HG02759 (cell line): ENCODE results near the gene NSMCE3.
"Not testable (repeated sequence)": the region's sequence is repeated elsewhere in the genome, so short reads cannot be mapped to it uniquely, and the experiment has no call there.

Experiments used
- ATAC-seq: cut with Tn5 transposase; IDR thresholded peaks from one replicate; pipeline ENCODE4 v1.9.1; 2021; ENCODE audit warnings: mild to moderate bottlenecking, moderate library complexity; ENCODE audit not compliant: unreplicated experiment

The NSMCE3 gene

DNA sequence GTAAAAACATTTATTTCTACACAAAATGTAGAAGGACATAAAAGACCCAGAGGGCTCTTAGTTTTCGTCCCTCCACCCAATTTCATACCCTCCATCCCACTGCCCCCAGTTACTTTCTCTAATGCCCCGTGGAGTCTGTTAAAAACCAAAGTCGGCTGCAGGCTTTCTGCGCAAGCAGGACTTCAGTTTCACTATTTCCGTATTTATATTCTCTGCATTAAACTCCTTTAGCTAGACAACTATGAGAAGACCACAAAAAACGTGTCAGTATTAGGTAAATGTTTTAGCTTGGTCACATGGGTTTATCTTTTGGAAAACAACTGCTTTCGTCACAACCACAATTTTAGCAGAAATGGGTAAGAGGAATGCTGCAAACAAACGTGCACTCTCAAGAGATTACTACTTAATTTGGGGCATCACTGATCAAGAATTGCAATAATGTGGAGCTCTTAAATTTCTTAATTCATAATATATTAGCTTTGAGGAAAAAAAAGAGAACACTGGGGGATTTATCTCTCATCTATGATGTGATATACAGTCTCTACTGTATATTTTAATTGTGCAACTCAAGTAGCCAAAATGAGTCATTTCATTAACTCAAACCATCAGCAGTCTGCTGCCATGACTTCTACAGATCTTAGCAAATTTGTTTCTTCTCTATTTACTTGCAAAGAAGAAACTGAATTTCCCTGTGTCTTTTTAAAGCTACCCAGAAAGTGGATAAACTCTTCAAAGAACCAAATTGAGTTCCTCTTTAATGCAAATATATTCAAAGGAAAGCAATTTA, 740 bp upstream of the NSMCE3 start:
- peak; percentile 19 for ATAC-seq

DNA sequence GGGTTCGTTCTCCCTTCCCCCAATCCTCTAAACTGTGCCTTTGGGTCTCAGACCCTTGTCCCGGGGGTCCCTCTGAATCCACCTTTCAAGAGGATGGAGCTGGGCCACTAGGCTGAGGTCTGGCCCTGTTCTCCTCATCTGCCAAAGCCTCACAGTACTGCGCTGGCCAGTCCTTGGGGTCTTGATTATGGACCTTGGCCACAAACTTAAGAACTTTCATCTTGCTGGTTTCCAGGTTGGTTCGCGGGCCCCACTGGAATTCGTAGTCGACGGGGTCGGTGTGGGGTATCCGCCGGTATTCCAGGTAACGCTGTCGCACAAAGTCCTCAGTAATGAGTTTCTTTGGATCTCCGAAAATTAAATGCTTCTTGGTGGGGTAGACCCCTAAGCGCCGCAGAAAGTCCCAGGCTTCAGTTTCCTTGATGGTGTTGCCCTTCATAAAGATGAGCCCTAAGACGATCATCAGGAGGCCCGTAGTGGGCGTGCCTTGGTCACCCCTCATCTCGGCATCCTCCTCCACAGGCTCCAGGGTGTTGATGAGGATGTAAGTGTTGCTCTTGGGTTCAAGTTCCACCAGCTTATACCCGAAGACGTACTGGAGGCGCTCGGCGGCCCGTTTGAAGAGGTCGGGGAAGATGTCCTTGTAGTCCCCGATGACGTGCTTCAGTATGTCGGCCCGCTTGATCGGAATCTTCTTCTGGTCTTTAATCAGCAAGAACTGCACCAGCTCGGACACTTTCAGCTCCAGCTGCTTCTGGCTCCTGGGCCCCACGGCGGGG, 727 bp downstream of the NSMCE3 start:
- peak; percentile 24 for ATAC-seq

DNA sequence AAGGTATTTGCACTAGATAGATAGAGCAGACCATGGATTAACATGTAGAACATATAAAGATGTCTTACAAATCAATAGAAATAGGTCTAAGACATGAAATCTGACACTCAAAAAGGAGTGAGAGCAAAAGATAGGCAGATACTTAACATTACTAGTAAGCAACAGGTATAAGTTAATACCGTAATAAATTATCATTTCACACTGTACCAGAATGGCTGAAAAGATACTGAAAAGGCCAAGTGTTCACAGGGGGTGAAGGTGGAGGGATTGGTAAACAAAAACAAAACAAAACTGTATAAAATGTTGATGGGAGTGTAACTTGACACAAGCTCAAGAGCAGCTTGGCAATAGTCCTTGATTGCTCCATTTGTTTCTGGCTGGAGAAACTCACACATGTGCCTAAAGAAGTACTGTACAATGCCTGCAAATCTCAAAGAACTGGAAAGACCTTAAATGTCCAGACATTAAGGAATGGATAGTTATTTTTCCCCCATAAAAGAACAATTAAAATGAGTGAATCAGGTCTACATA, 3.5 kb downstream of the NSMCE3 start:
- no peak for ATAC-seq

DNA sequence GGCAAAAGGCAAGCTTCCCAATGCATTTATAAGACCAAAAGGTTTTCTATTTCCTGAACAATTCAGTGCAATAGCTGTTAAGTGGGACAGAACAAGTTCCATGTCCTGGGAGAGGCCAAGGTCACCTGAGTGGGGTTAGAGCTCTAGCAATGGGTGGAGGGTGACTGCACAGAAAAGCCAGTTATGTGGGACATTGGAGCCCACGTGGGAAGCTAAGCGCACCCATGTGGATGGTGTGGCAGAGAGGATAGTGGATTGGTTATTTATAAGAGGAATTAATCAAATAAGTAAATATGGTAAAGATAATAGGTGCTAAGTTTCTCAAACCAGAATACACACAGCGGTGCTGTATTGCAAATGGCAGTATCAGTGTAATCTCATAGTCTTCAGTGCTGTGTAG, 6.3 kb downstream of the NSMCE3 start:
- ATAC-seq, result no peak

DNA sequence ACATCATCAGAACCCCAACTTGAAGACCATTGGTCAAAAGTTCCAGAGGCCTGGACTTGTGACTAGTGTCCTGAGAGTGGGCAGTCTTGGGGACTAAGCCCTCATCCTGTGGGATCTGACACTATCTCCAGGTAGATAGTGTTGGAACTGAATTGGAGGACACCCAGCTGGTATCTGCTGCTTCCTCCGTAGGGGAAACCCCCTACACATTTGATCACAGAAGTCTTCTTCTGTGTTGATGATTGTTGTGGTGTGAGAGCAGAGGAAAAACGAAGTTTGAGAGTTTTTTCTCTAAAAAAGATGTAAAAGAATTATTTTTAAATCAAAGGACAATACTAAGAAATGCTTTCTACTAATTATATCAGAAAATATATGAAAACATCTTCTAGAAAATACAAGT, 6.9 kb downstream of the NSMCE3 start:
- ATAC-seq, result no peak

DNA sequence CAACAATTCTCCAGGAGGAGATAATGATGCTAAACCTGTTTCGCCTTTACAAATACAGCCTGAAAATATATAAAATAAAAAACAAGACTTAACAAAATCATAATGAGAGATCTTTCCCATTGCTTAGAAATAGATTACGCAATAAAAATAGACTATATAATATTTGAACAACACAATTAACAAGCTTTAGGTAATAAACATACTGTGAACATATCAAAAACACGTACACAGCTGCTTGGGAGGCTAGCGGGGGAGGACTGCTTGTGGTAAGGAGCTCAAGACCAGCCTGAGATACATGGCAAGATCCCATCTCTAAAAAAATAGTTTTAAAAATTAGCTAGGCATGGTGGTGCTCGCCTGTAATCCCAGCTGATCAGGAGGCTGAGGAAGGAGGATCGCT, 8.7 kb downstream of the NSMCE3 start:
- no peak for ATAC-seq

DNA sequence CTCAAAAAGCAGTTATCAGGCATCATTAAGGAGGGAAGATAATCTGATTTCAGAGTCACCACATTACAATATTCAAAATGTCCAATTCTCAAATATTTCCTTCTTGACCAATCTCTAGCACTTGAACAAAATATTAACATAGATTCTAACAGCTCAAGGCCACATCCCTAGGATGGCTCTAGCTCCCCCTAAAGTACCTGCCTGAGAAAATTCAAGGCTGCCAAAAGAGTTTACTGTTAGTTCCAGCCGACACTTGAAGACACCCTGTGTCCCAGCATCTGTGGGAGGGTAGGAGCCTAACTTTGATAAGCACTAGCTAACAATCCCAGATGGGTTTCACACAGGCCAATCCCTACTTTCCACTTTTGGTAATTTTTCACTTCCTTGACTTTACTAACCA, 10.4 kb downstream of the NSMCE3 start:
- no peak for ATAC-seq

DNA sequence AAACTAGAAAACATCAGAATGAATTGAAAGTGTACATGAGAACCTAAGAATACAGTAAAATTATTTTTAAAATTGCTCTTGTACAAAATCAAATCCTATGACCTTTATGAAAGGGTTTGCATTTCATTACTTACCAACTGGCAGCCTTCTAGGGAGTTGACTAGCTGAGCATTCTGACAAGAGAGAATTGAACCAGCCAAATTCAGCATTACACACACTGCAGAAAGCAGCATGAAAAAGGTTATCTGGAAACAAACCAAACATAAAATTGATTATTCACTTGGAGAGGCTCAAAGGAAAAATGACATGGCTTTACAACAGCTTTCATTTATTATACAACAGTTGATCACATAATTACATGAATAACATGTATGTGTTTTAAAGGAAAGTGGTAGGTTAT, 17.4 kb downstream of the NSMCE3 start:
- no peak for ATAC-seq

DNA sequence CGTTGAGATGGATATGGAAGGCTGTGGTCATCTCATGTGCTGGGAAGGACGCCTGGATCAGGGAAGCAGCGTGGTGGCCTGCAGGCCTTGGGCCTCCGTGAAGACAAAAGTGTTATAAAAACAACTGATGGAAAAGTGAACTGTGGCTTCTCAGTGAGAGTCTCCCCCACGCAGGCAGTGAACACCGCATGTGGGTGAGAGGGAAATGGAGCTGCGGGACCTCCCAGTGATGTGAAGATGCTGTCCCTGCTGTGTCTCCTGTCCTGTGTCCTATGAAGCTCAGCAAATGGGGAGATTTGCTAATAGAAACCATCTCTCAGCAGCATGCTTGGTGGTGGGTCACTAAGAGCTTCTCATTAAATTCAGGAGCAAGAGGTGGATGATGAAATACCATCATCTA, 25.1 kb downstream of the NSMCE3 start:
- no peak for ATAC-seq

DNA sequence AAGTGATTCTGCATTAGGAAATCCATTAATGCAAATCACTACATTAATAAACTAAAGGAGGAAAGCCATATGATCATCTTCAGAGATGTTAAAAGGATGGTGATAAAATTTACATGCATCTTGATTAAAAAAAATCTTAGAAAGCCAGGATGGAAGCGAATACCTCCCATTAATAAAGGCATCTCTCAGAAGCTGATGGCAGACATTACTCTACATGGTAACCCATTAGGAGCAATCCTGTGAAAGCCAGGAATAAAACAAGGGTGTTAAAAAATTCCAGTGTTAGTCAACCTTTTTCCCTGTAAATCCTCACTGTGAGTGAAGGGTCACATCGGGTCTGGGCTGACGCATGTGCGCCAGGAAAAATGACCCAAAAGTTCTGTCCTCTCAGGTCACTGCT, 25.5 kb downstream of the NSMCE3 start:
- no peak for ATAC-seq

DNA sequence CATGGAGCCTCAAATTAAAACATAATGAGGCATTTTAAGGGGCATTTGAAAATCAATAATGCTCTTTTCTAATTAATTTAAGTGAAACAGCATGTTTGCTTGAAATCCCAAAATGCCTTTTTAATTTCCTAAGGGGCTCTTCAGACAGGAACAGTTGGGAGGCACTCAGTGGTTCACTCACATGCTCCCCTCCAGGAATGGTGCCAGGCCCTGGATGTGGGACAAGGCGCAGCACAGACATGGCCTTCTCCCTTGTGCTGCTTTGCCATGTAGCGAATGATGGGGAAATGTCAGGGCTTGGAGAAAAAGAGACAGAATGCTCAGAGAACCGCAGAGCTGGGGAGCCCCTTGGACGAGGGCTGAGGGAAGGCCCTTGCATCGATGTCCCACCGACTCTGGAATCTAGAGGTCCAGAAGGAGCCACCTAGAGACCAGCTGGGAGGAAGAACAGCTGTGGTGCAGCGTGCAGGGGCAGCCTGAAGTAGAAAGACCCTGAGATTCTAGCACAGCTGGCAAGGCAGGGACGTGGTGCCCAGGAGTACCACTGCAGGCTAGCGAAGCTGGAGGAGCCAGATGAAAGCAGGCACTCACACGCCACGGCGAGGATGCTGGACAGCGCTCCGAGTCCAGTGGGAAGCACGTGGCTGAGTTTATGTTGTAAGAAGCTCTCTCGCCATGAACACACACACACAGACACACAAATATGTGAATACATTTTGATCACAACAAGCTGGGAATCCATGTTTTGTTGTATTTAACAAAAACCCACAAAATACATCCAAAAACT, 27.0 kb downstream of the NSMCE3 start:
- ATAC-seq, result no peak

DNA sequence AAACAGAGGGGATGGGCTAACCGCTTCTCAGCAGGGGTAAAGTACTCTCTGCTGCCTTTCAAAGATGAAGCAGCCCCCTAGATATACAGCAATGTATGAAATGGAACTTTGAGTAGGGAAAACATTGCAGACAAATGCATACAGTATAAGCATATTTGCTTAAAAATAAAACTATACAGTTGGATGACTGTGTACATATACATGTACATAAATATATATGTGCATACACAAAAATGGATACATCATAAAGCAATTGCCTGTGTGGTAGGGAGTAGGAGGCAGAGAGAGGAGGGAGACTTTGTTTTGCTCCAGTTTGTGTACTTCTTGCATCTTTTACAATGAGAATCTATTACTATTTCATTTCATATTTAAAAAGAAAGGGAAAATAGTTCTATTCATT, 28.4 kb downstream of the NSMCE3 start:
- no peak for ATAC-seq

DNA sequence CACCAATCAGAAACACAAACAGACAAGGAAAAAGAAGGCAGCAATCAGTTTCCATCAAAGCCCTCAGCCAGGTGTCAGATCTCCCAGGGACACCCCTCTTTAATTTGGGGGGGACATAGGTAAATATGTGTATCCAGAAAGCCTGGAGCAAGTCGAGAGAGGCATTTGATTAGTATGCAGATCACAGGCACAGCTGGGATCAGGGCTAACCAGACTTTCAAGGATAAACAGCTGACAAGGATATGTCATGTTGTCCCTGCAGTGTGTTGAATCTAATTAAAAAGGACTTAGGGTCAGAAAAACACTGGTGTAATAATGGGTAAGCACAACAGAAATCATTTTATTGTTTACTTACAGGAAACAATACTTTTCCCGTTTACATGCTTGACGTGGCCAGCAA, 30.2 kb downstream of the NSMCE3 start:
- no peak for ATAC-seq

DNA sequence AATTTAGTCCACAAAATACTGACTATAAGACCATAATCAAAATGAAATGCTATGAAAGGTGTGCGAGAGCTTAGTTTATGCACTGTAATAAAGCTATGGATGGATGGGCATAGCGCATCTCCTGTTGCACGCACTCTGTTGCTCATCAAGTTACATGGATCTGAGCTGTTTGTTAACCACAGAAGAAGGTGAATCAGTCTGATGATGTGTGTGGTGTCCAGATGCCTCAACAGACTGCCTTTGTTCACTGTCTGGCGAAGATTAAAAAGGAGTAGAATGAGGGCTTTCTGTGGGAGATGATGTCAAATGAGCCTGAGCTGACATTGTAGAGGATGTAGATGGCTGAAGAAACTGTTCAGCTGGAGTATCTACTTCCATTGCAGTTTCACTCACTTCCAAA, 36.1 kb downstream of the NSMCE3 start:
- no peak for ATAC-seq

DNA sequence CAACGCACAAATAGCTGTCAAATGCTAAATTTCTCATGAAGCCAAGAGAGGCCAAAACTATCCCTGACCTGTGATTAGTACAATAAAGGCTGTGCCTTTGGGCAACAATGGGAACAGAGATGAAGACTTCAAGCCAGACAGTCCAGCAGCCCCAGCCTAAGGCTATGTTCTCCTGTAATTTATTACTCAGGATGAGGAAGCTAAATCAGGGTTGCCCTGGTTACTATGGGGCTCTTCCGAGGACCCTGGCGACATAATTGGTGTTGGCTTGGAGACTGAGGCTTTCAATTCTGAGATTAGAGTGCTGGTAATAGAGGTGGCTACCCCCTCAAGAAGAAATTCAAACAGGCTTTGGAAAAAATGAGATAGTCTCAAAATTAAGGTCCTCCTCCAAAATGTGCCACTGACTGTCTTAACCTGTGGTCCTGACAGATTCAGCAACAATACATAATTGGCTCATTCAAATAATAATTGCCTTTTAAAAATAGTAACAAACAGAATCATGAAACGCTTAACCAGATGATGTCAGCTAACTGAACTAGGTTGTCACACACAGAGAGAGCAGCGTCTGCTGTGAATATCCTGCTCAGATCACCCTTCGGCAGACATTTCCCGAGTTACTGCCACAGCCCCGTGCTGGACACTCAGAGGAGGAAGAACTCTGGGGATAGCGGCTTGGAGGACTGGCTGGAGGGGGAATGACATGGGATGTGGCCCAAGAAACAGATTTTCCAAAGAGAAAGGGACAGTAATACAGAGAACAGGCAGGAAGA, 43.0 kb downstream of the NSMCE3 start:
- no peak for ATAC-seq

DNA sequence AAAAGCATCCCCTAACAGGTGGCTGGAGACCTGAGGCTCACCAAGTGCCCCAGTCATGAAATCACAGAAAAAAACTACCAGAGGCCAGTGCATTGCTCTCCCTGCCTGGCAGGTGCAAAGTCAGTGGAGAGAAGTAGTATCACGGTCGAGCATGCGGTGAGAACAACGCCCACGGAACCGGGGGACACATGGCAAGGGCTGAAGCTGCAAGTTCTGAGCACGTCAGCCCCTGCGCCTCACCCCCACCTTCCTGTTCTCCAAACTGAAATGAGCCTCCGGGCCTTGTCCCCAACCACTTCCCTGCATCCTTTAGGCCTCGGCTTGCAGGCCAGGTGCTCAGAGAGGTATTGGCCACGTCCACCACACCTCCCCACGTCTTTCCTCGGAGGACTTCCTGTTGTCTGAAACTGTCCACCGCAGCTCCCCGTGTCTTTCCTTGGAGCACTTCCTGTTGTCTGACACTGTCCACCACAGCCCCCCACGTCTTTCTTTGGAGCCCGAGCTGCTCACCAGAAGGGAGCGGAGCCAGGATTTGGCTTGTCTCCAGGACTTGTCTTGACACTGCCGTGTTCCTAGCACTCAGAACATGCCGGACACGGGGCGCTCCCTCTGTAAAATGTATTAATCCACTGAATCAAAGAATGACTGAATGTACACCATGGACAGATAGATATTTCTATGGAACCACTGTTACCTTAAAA, 43.9 kb downstream of the NSMCE3 start:
- no peak for ATAC-seq

DNA sequence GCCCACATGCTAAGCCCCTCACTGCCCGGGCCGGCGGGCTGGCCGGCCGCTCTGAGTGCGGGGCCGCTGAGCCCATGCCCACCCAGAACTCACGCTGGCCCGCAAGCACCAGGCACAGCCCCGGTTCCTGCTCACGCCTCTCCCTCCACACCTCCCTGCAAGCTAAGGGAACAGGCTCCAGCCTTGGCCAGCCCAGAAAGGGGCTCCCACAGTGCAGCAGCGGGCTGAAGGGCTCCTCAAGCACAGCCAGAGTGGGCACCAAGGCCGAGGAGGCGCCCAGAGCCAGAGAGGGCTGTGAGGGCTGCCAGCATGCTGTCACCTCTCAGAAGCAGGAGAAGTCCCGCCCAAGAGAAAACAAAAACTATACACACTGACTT, 44.6 kb downstream of the NSMCE3 start:
- ATAC-seq, result not testable (repeated sequence)

DNA sequence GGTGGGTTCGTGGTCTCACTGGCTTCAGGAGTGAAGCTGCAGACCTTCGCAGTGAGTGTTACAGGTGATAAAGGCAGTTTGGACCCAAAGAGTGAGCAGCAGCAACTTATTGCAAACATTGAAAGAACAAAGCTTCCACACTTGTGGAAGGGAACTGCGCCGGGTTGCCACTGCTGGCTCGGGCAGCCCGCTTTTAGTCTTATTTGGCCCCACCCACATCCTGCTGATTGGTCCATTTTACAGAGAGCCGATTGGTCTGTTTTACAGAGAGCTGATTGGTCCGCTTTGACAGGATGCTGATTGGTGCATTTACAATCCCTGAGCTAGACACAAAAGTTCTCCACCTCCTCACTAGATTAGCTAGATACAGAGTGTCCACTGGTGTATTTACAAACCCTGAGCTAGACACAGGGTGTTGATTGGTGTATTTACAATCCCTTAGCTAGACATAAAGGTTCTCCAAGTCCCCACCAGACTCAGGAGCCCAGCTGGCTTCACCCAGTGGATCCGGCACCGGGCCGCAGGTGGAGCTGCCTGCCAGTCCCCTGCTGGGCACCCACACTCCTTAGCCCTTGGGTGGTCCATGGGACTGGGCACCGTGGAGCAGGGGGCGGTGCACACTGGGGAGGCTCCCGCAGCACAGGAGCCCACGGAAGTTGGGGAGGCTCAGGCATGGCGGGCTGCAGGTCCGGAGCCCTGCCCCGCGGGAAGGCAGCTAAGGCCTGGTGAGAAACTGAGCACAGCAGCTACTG, 45.2 kb downstream of the NSMCE3 start:
- ATAC-seq, result not testable (repeated sequence)

DNA sequence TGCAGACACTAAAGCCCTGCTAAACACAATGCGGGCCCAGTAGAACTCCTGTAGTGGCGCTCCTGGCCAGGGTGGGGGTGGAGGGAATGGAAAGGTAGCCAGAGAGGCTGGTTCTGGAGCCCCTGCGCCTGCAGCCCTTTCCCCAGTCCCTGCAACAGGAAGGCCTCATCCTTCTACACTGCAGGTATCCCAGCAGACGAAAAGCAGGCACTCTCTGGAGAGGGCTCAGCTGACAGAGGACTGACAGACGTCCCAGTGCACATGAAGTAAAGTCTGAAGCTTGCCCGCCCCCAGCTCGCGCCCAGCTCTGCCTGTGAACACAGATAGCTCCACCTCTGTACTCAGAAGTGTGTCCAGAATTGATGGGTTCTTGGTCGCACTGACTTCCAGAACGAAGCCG, 46.0 kb downstream of the NSMCE3 start:
- no peak for ATAC-seq
